ENCODE data around the gene NPR3. TPM values are rescaled to one million over a fixed set of nuclear protein-coding genes. Genes with fewer than 3 reads are reported as not detected.

The NPR3 gene
- total RNA-seq, 2 donors from 2014 or later, result 0.20 to 0.82 TPM

DNA sequence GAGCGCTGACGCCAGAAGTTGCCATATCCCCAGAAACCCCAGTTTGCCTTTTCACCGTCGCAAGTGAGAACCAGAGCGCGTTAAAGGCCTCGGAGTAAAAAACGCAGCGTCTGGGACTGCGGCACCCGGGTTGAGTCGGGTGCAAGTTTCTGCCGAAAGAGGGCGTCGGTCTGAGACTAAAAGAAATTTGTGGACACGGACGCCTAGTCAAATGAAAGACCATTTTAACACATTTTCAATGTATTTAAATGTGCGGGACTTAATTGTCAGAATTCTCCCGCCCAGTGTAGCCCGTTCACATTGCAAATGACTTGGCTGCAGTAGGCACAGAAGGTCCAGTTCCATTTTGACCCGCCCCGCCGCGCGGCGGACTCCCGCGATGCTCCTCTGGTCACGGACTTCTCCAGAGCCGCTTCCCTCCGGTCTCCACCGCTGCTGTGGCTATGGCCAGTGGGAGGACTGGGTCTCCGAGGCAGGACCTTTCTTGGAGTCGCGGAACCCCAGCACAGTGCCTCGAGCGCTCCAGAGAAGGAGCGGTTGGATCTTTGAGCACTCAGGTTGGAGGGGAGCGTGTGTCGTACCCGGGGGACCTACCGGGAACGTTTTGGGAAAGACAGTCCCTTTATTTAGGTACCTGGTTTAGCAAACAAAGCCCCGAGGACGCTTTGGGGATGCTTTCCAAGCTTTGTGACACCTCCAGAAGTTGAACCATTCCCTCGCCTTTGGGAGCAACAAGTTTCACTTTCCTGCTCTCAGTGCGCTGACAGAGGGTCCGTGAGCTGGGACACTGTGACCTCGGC, 1.2 kb upstream of the NPR3 start:
- Mint-ChIP-seq H3K4me3 (peak overlapping the region; percentile 60), H3K27ac (no peak overlapping the region), H3K27me3 (ENCODE audit: insufficient read depth) (peaks cover 84% of the 10 kb centered on the region), H3K9me3 (no peaks in the 10 kb centered on the region), H3K4me1 (peaks cover 29% of the 10 kb centered on the region), H3K36me3 (ENCODE audit: low read depth) (no peaks in the 10 kb centered on the region)
- H3K9me3 ChIP-seq (ENCODE audit: control insufficient read depth, low read length), result no peaks in the 10 kb centered on the region
- H3K9ac ChIP-seq (ENCODE audit: extremely low read depth, low read length, poor library complexity, severe bottlenecking), result no peak overlapping the region
- peaks cover 4% of the 10 kb centered on the region for H3K4me1 ChIP-seq (ENCODE audit: control insufficient read depth, insufficient read depth, low read length)
- 1 to 2% methylated on average over 20 to 49 of the region's 49 CpGs for WGBS, 2 experiments (ENCODE audit: insufficient coverage in 1 of 2, insufficient read length in 1 of 2)
- peak; percentile 91 for DNase-seq
- H3K27me3 ChIP-seq (ENCODE audit: control insufficient read depth, insufficient read depth, low read length, poor library complexity, severe bottlenecking), result peaks cover 80% of the 10 kb centered on the region
- H3K36me3 ChIP-seq (ENCODE audit: control insufficient read depth, insufficient read depth, low read length), result no peaks in the 10 kb centered on the region
- TF ChIP-seq CTCF (conservative IDR thresholded peaks at IDR 0.05), result peak; percentile 88
- no peak overlapping the region for H3K27ac ChIP-seq (ENCODE audit: low read depth, low read length)
- H3K4me3 ChIP-seq (ENCODE audit: low read length), result peak overlapping the region; percentile 81

GRCh38 chr5:32711362-32711680, 200 bp downstream of the NPR3 start:
- H3K4me3 Mint-ChIP-seq, result peak overlapping the region; percentile 60
- H3K9ac ChIP-seq (ENCODE audit: extremely low read depth, low read length, poor library complexity, severe bottlenecking), result no peak overlapping the region

GRCh38 chr5:32711681-32712480, 760 bp downstream of the NPR3 start:
- Histone ChIP-seq H3K27ac (ENCODE audit: low read depth, low read length) (no peak overlapping the region), H3K27me3 (ENCODE audit: control insufficient read depth, insufficient read depth, low read length, poor library complexity, severe bottlenecking) (peaks cover 91% of the 10 kb centered on the region), H3K36me3 (ENCODE audit: control insufficient read depth, insufficient read depth, low read length) (no peaks in the 10 kb centered on the region), H3K9me3 (ENCODE audit: control insufficient read depth, low read length) (no peaks in the 10 kb centered on the region), H3K9ac (ENCODE audit: extremely low read depth, low read length, poor library complexity, severe bottlenecking) (no peak overlapping the region), H3K4me1 (ENCODE audit: control insufficient read depth, insufficient read depth, low read length) (peaks cover 4% of the 10 kb centered on the region), H3K4me3 (ENCODE audit: low read length) (peak overlapping the region; percentile 43)
- H3K27me3 Mint-ChIP-seq (ENCODE audit: insufficient read depth), result peaks cover 87% of the 10 kb centered on the region
- peaks cover 29% of the 10 kb centered on the region for H3K4me1 Mint-ChIP-seq
- DNase-seq, result peak; percentile 79
- H3K27ac Mint-ChIP-seq, result no peak overlapping the region
- WGBS, 2 experiments (ENCODE audit: insufficient coverage in 1 of 2, insufficient read length in 1 of 2), result 4 to 6% methylated on average over 41 to 76 of the region's 76 CpGs
- no peaks in the 10 kb centered on the region for H3K9me3 Mint-ChIP-seq
- H3K36me3 Mint-ChIP-seq (ENCODE audit: low read depth), result no peaks in the 10 kb centered on the region
- H3K4me3 Mint-ChIP-seq, result peak overlapping the region; percentile 60
- no peak for TF ChIP-seq CTCF (conservative IDR thresholded peaks at IDR 0.05)

More at GRCh38 chr5:32711362-32711680, 200 bp downstream of the NPR3 start:
- Histone ChIP-seq H3K27me3 (ENCODE audit: control insufficient read depth, insufficient read depth, low read length, poor library complexity, severe bottlenecking) (peaks cover 92% of the 10 kb centered on the region), H3K36me3 (ENCODE audit: control insufficient read depth, insufficient read depth, low read length) (no peaks in the 10 kb centered on the region), H3K27ac (ENCODE audit: low read depth, low read length) (no peak overlapping the region), H3K9me3 (ENCODE audit: control insufficient read depth, low read length) (no peaks in the 10 kb centered on the region), H3K4me1 (ENCODE audit: control insufficient read depth, insufficient read depth, low read length) (peaks cover 4% of the 10 kb centered on the region), H3K4me3 (ENCODE audit: low read length) (no peak overlapping the region)
- WGBS, 2 experiments (ENCODE audit: insufficient coverage in 1 of 2, insufficient read length in 1 of 2), result 0 to 10% methylated on average over 2 to 5 of the region's 10 CpGs
- peaks cover 29% of the 10 kb centered on the region for H3K4me1 Mint-ChIP-seq
- TF ChIP-seq CTCF (conservative IDR thresholded peaks at IDR 0.05), result no peak
- H3K9me3 Mint-ChIP-seq, result no peaks in the 10 kb centered on the region
- H3K27me3 Mint-ChIP-seq (ENCODE audit: insufficient read depth), result peaks cover 88% of the 10 kb centered on the region
- no peaks in the 10 kb centered on the region for H3K36me3 Mint-ChIP-seq (ENCODE audit: low read depth)
- no peak overlapping the region for H3K27ac Mint-ChIP-seq
- DNase-seq, result no peak

All from endodermal cell (in vitro differentiated cells).